HL-60 (cell line): ENCODE results near the gene SLC43A1.

Experiments used
- DNase-seq, 2 experiments: peaks; one replicate each; pipeline ENCODE4 v3.0.0-alpha.2; 2010 to 2020; ENCODE audit warnings: low read depth in 1 of 2, low spot score in 1 of 2
- H3K27ac ChIP-seq: fragments of 250-450 bp; sonication (Bioruptor Pico); replicated peaks from 2 replicates; pipeline ENCODE4 v1.5.1; 2020; ENCODE audit warnings: mild to moderate bottlenecking, moderate library complexity
- H3K27me3 ChIP-seq: fragments of 250-450 bp; sonication (Bioruptor Pico); 2 replicates; pipeline ENCODE4 v1.5.1; 2021; ENCODE audit warnings: mild to moderate bottlenecking, moderate library complexity; ENCODE audit not compliant: insufficient read depth, poor library complexity, severe bottlenecking
- H3K4me3 ChIP-seq: replicated peaks from 2 replicates; pipeline ENCODE4 v1.5.1; 2011; ENCODE audit warnings: mild to moderate bottlenecking, control low read depth, low read length; ENCODE audit not compliant: insufficient read depth
- CTCF ChIP-seq: IDR thresholded peaks from one replicate; pipeline ENCODE4 v1.5.1; 2011; ENCODE audit warnings: low read length, control low read depth, inconsistent platforms; ENCODE audit not compliant: insufficient read depth
- GABPA ChIP-seq: IDR thresholded peaks from 2 replicates; pipeline ENCODE4 v1.6.1; 2012; ENCODE audit warnings: low read depth
- POLR2AphosphoS5 ChIP-seq: IDR thresholded peaks from 2 replicates; pipeline ENCODE4 v1.6.1; 2012; ENCODE audit warnings: low read depth
- SPI1 ChIP-seq: IDR thresholded peaks from 2 replicates; pipeline ENCODE4 v1.6.1; 2012; ENCODE audit warnings: low read depth, mild to moderate bottlenecking, borderline replicate concordance
- TF ChIP-seq, protein P1 (sequence below): IDR thresholded peaks from 2 replicates; pipeline ENCODE4 v1.6.1; 2012; ENCODE audit warnings: low read depth; ENCODE audit not compliant: insufficient replicate concordance

Gene SLC43A1

DNA sequence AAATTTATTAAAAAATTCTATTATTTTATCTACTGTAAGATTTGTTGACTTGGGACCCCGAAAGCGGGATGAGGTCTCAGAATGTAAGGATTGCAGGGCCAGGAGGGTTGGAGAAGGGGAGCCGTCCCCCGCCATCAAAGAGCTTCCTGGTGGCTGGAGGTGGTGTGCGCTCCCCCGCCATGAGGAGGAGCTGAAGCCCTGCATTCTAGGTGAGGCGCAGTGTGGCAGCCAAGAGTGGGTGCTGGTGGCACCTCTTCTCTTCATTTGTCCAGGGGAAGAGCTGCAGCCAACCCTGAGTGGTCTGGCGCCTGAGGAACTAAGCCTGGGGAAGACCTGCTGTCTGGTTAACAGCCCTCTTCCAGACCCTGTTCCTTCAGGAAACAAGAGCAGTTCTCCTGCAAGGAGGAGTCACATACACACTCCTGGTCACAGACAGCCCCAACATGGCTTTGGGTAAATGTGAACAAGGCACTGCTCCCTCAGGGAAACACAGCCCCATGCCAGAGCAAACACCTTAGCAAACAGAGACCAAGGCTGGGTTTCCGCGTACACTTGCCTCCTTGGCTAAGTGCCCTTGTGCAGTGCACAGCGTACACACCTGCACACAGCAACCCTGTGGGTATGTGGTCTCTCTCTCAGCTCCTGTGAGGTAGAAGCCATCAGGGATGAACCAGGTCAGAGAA is 37.9 kb downstream of the SLC43A1 start:
- Histone ChIP-seq H3K27ac (no peak overlapping the region), H3K27me3 (no peaks in the 10 kb centered on the region), H3K4me3 (no peak overlapping the region)
- TF ChIP-seq POLR2AphosphoS5 = 0 out of 2 replicates have a peak, but pooled peaks have one; percentile 21
- TF ChIP-seq, protein P1, sequence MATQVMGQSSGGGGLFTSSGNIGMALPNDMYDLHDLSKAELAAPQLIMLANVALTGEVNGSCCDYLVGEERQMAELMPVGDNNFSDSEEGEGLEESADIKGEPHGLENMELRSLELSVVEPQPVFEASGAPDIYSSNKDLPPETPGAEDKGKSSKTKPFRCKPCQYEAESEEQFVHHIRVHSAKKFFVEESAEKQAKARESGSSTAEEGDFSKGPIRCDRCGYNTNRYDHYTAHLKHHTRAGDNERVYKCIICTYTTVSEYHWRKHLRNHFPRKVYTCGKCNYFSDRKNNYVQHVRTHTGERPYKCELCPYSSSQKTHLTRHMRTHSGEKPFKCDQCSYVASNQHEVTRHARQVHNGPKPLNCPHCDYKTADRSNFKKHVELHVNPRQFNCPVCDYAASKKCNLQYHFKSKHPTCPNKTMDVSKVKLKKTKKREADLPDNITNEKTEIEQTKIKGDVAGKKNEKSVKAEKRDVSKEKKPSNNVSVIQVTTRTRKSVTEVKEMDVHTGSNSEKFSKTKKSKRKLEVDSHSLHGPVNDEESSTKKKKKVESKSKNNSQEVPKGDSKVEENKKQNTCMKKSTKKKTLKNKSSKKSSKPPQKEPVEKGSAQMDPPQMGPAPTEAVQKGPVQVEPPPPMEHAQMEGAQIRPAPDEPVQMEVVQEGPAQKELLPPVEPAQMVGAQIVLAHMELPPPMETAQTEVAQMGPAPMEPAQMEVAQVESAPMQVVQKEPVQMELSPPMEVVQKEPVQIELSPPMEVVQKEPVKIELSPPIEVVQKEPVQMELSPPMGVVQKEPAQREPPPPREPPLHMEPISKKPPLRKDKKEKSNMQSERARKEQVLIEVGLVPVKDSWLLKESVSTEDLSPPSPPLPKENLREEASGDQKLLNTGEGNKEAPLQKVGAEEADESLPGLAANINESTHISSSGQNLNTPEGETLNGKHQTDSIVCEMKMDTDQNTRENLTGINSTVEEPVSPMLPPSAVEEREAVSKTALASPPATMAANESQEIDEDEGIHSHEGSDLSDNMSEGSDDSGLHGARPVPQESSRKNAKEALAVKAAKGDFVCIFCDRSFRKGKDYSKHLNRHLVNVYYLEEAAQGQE = no peak
- no peak for TF ChIP-seq SPI1
- DNase-seq = no peak

DNA sequence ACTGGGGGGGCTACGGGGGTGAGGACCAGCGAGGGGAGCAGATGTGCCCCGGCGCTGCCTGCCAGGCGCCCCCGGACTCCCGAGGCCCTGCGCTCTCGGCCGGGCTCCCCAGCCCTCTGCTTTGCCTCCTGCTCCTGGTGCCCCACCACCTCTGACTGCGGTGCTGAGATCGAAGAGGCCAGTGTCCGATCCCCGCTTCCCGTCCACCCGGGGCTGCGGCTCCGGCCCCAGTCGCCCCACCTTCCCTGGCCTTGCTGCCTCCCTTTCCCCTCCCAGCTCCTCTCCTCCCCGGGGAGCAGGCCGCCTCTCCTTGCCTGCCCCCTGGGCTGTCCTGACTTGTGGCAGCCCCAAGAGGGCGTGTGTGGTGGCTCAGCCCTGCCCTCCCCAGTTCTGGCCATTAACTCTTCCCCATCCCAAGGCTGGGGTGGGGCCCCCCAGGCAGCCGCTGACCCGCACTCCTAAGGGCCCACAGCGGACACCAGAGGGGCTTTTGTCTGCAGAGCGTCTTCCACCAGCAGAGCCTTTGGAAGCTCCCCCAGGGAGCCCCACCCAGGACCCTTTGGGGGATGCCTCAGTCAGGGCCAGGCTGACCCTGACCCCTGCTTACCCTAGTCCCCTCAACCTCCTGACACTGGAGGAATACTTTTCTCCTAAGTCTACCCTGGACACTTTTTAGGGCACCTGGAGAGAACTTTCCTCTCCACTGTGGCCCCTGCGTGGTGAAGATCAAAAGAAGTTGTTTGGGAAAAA is 38.6 kb downstream of the SLC43A1 start:
- Histone ChIP-seq H3K27me3 (no peaks in the 10 kb centered on the region), H3K27ac (no peak overlapping the region), H3K4me3 (no peak overlapping the region)
- no peak for DNase-seq
- TF ChIP-seq SPI1 (no peak), GABPA (no peak), CTCF (no peak), POLR2AphosphoS5 (no peak; the same call in 1 of the 2 replicates)
- TF ChIP-seq, protein P1 = no peak

- H3K27ac ChIP-seq = no peak overlapping the region
- no peak overlapping the region for H3K4me3 ChIP-seq
- no peaks in the 10 kb centered on the region for H3K27me3 ChIP-seq
- no peak for TF ChIP-seq CTCF
- TF ChIP-seq, protein P1 = no peak
- no peak; the same call in 1 of the 2 replicates for TF ChIP-seq POLR2AphosphoS5
- TF ChIP-seq GABPA = no peak
- no peak for TF ChIP-seq SPI1
- no peak for DNase-seq
These were observed 39.3 kb downstream of the SLC43A1 start for GRCh38 chr11:57476047-57476756.
